Measurements from ENCODE around the gene ADGRB3. TPM values are rescaled to one million over a fixed set of nuclear protein-coding genes. Genes with fewer than 3 reads are reported as not detected.

ADGRB3 gene
- polyA plus RNA-seq, 4 donors = 1.6 to 2.1 TPM; not detected in 2

GRCh38 chr6:69308584-69308983 is 673.5 kb downstream of the ADGRB3 start:
- Histone ChIP-seq H3K36me3 (ENCODE audit: control insufficient read depth in 3 of 3, insufficient read depth in 2 of 3, low read depth in 1 of 3, low read length in 3 of 3) (no peaks in the 10 kb centered on the region), H3K4me1 (ENCODE audit: control insufficient read depth in 3 of 3, insufficient read depth in 2 of 3, low read depth in 1 of 3, low read length in 2 of 3) (no peaks in the 10 kb centered on the region), H3K4me3 (ENCODE audit: low read depth in 1 of 3, low read length in 3 of 3) (no peak overlapping the region), H3K9me3 (ENCODE audit: control insufficient read depth in 2 of 2, insufficient read depth in 1 of 2, low read depth in 1 of 2, low read length in 1 of 2) (no peaks in the 10 kb centered on the region), H3K27me3 (ENCODE audit: control insufficient read depth in 3 of 3, insufficient read depth in 3 of 3, low read length in 3 of 3) (no peaks in the 10 kb centered on the region), H3K27ac (ENCODE audit: low read depth in 1 of 3, low read length in 2 of 3) (no peak overlapping the region)
- DNase-seq (no peak), FAIRE-seq (no peak)
- WGBS, 3 donors = 71 to 88% (median 81%) methylated on average over 2 of the region's 2 CpGs

GRCh38 chr6:69311888-69312287 is 676.8 kb downstream of the ADGRB3 start:
- no peaks in the 10 kb centered on the region for H3K4me1 ChIP-seq (ENCODE audit: control insufficient read depth in 3 of 3, insufficient read depth in 2 of 3, low read depth in 1 of 3, low read length in 2 of 3)
- no peaks in the 10 kb centered on the region for H3K9me3 ChIP-seq (ENCODE audit: control insufficient read depth in 2 of 2, insufficient read depth in 1 of 2, low read depth in 1 of 2, low read length in 1 of 2)
- H3K36me3 ChIP-seq (ENCODE audit: control insufficient read depth in 3 of 3, insufficient read depth in 2 of 3, low read depth in 1 of 3, low read length in 3 of 3) = no peaks in the 10 kb centered on the region
- FAIRE-seq (no peak), DNase-seq (no peak)
- no peaks in the 10 kb centered on the region for H3K27me3 ChIP-seq (ENCODE audit: control insufficient read depth in 3 of 3, insufficient read depth in 3 of 3, low read length in 3 of 3)
- no peak overlapping the region for H3K4me3 ChIP-seq (ENCODE audit: low read depth in 1 of 3, low read length in 3 of 3)
- H3K27ac ChIP-seq (ENCODE audit: low read depth in 1 of 3, low read length in 2 of 3) = no peak overlapping the region
- 78 to 86% (median 79%) methylated on average over 1 of the region's 1 CpG for WGBS, 3 donors

- no peaks in the 10 kb centered on the region for H3K9me3 ChIP-seq (ENCODE audit: control insufficient read depth in 2 of 2, insufficient read depth in 1 of 2, low read depth in 1 of 2, low read length in 1 of 2)
- H3K36me3 ChIP-seq (ENCODE audit: control insufficient read depth in 3 of 3, insufficient read depth in 2 of 3, low read depth in 1 of 3, low read length in 3 of 3) = no peaks in the 10 kb centered on the region
- H3K4me1 ChIP-seq (ENCODE audit: control insufficient read depth in 3 of 3, insufficient read depth in 2 of 3, low read depth in 1 of 3, low read length in 2 of 3) = no peaks in the 10 kb centered on the region
- DNase-seq (no peak), FAIRE-seq (no peak)
- H3K27me3 ChIP-seq (ENCODE audit: control insufficient read depth in 3 of 3, insufficient read depth in 3 of 3, low read length in 3 of 3) = no peaks in the 10 kb centered on the region
- H3K27ac ChIP-seq (ENCODE audit: low read depth in 1 of 3, low read length in 2 of 3) = no peak overlapping the region
- no peak overlapping the region for H3K4me3 ChIP-seq (ENCODE audit: low read depth in 1 of 3, low read length in 3 of 3)
- WGBS, 3 donors = 67 to 80% (median 80%) methylated on average over 1 of the region's 1 CpG
These were observed 678.9 kb downstream of the ADGRB3 start for GRCh38 chr6:69314001-69314400.

- Histone ChIP-seq H3K4me1 (ENCODE audit: control insufficient read depth in 3 of 3, insufficient read depth in 2 of 3, low read depth in 1 of 3, low read length in 2 of 3) (no peaks in the 10 kb centered on the region), H3K4me3 (ENCODE audit: low read depth in 1 of 3, low read length in 3 of 3) (no peak overlapping the region), H3K27me3 (ENCODE audit: control insufficient read depth in 3 of 3, insufficient read depth in 3 of 3, low read length in 3 of 3) (no peaks in the 10 kb centered on the region), H3K9me3 (ENCODE audit: control insufficient read depth in 2 of 2, insufficient read depth in 1 of 2, low read depth in 1 of 2, low read length in 1 of 2) (no peaks in the 10 kb centered on the region), H3K27ac (ENCODE audit: low read depth in 1 of 3, low read length in 2 of 3) (no peak overlapping the region), H3K36me3 (ENCODE audit: control insufficient read depth in 3 of 3, insufficient read depth in 2 of 3, low read depth in 1 of 3, low read length in 3 of 3) (no peaks in the 10 kb centered on the region)
- FAIRE-seq = no peak
- no peak for DNase-seq
These were observed 679.4 kb downstream of the ADGRB3 start for GRCh38 chr6:69314531-69314930.

- Histone ChIP-seq H3K4me1 (ENCODE audit: control insufficient read depth in 3 of 3, insufficient read depth in 2 of 3, low read depth in 1 of 3, low read length in 2 of 3) (no peaks in the 10 kb centered on the region), H3K36me3 (ENCODE audit: control insufficient read depth in 3 of 3, insufficient read depth in 2 of 3, low read depth in 1 of 3, low read length in 3 of 3) (no peaks in the 10 kb centered on the region), H3K9me3 (ENCODE audit: control insufficient read depth in 2 of 2, insufficient read depth in 1 of 2, low read depth in 1 of 2, low read length in 1 of 2) (no peaks in the 10 kb centered on the region), H3K27me3 (ENCODE audit: control insufficient read depth in 3 of 3, insufficient read depth in 3 of 3, low read length in 3 of 3) (no peaks in the 10 kb centered on the region), H3K27ac (ENCODE audit: low read depth in 1 of 3, low read length in 2 of 3) (no peak overlapping the region), H3K4me3 (ENCODE audit: low read depth in 1 of 3, low read length in 3 of 3) (no peak overlapping the region)
- no peak for DNase-seq
- 88 to 90% (median 90%) methylated on average over 2 of the region's 2 CpGs for WGBS, 3 donors
- FAIRE-seq = no peak
These were observed 696.8 kb downstream of the ADGRB3 start for GRCh38 chr6:69331886-69332285.

GRCh38 chr6:69337311-69337710 is 702.2 kb downstream of the ADGRB3 start:
- no peak for DNase-seq
- WGBS, 3 donors = 63 to 79% (median 67%) methylated on average over 3 of the region's 3 CpGs
- no peak for FAIRE-seq

GRCh38 chr6:69338431-69339162 is 703.5 kb downstream of the ADGRB3 start:
- no peak for FAIRE-seq
- no peak for DNase-seq
- Histone ChIP-seq H3K27ac (ENCODE audit: low read depth in 1 of 3, low read length in 2 of 3) (no peak overlapping the region), H3K4me1 (ENCODE audit: control insufficient read depth in 3 of 3, insufficient read depth in 2 of 3, low read depth in 1 of 3, low read length in 2 of 3) (no peaks in the 10 kb centered on the region), H3K9me3 (ENCODE audit: control insufficient read depth in 2 of 2, insufficient read depth in 1 of 2, low read depth in 1 of 2, low read length in 1 of 2) (no peaks in the 10 kb centered on the region), H3K27me3 (ENCODE audit: control insufficient read depth in 3 of 3, insufficient read depth in 3 of 3, low read length in 3 of 3) (no peaks in the 10 kb centered on the region), H3K4me3 (ENCODE audit: low read depth in 1 of 3, low read length in 3 of 3) (no peak overlapping the region), H3K36me3 (ENCODE audit: control insufficient read depth in 3 of 3, insufficient read depth in 2 of 3, low read depth in 1 of 3, low read length in 3 of 3) (no peaks in the 10 kb centered on the region)
- WGBS, 3 donors = 80 to 87% (median 86%) methylated on average over 5 of the region's 5 CpGs

More at GRCh38 chr6:69337311-69337710, 702.2 kb downstream of the ADGRB3 start:
- no peaks in the 10 kb centered on the region for H3K4me1 ChIP-seq (ENCODE audit: control insufficient read depth in 3 of 3, insufficient read depth in 2 of 3, low read depth in 1 of 3, low read length in 2 of 3)
- no peak overlapping the region for H3K4me3 ChIP-seq (ENCODE audit: low read depth in 1 of 3, low read length in 3 of 3)
- no peak overlapping the region for H3K27ac ChIP-seq (ENCODE audit: low read depth in 1 of 3, low read length in 2 of 3)
- H3K36me3 ChIP-seq (ENCODE audit: control insufficient read depth in 3 of 3, insufficient read depth in 2 of 3, low read depth in 1 of 3, low read length in 3 of 3) = no peaks in the 10 kb centered on the region
- no peaks in the 10 kb centered on the region for H3K9me3 ChIP-seq (ENCODE audit: control insufficient read depth in 2 of 2, insufficient read depth in 1 of 2, low read depth in 1 of 2, low read length in 1 of 2)
- no peaks in the 10 kb centered on the region for H3K27me3 ChIP-seq (ENCODE audit: control insufficient read depth in 3 of 3, insufficient read depth in 3 of 3, low read length in 3 of 3)

- FAIRE-seq (no peak), DNase-seq (no peak)
- no peak overlapping the region for H3K27ac ChIP-seq (ENCODE audit: low read depth in 1 of 3, low read length in 2 of 3)
- H3K27me3 ChIP-seq (ENCODE audit: control insufficient read depth in 3 of 3, insufficient read depth in 3 of 3, low read length in 3 of 3) = no peaks in the 10 kb centered on the region
- no peaks in the 10 kb centered on the region for H3K36me3 ChIP-seq (ENCODE audit: control insufficient read depth in 3 of 3, insufficient read depth in 2 of 3, low read depth in 1 of 3, low read length in 3 of 3)
- no peak overlapping the region for H3K4me3 ChIP-seq (ENCODE audit: low read depth in 1 of 3, low read length in 3 of 3)
- no peaks in the 10 kb centered on the region for H3K4me1 ChIP-seq (ENCODE audit: control insufficient read depth in 3 of 3, insufficient read depth in 2 of 3, low read depth in 1 of 3, low read length in 2 of 3)
- no peaks in the 10 kb centered on the region for H3K9me3 ChIP-seq (ENCODE audit: control insufficient read depth in 2 of 2, insufficient read depth in 1 of 2, low read depth in 1 of 2, low read length in 1 of 2)
- 79 to 86% (median 82%) methylated on average over 6 of the region's 6 CpGs for WGBS, 3 donors
These were observed 704.1 kb downstream of the ADGRB3 start for GRCh38 chr6:69339163-69339550.

GRCh38 chr6:69340196-69340595 is 705.1 kb downstream of the ADGRB3 start:
- Histone ChIP-seq H3K27me3 (ENCODE audit: control insufficient read depth in 3 of 3, insufficient read depth in 3 of 3, low read length in 3 of 3) (no peaks in the 10 kb centered on the region), H3K36me3 (ENCODE audit: control insufficient read depth in 3 of 3, insufficient read depth in 2 of 3, low read depth in 1 of 3, low read length in 3 of 3) (no peaks in the 10 kb centered on the region), H3K9me3 (ENCODE audit: control insufficient read depth in 2 of 2, insufficient read depth in 1 of 2, low read depth in 1 of 2, low read length in 1 of 2) (no peaks in the 10 kb centered on the region), H3K4me3 (ENCODE audit: low read depth in 1 of 3, low read length in 3 of 3) (no peak overlapping the region), H3K27ac (ENCODE audit: low read depth in 1 of 3, low read length in 2 of 3) (no peak overlapping the region), H3K4me1 (ENCODE audit: control insufficient read depth in 3 of 3, insufficient read depth in 2 of 3, low read depth in 1 of 3, low read length in 2 of 3) (no peaks in the 10 kb centered on the region)
- DNase-seq = no peak
- WGBS, 3 donors = 84 to 91% (median 90%) methylated on average over 1 of the region's 1 CpG
- no peak for FAIRE-seq

Data from small intestine (tissue), 7 donors.